IPS-20b (cell line): ENCODE measurements around the gene TCF19.

ENCODE experiments used
- H3K27ac ChIP-seq: one replicate; pipeline ENCODE4 v1.5.1; 2013; ENCODE audit warnings: low read length
- H3K27me3 ChIP-seq: 2 replicates; pipeline ENCODE4 v1.6.1; 2013; ENCODE audit warnings: mild to moderate bottlenecking, low read length, inconsistent platforms; ENCODE audit not compliant: insufficient read depth
- H3K36me3 ChIP-seq: 2 replicates; pipeline ENCODE4 v1.6.1; 2013; ENCODE audit warnings: low read depth, mild to moderate bottlenecking, inconsistent platforms, low read length, moderate library complexity; ENCODE audit not compliant: insufficient read depth
- H3K4me1 ChIP-seq: 2 replicates; pipeline ENCODE4 v1.6.1; 2013; ENCODE audit warnings: mild to moderate bottlenecking, control low read depth, inconsistent platforms, low read length, moderate library complexity; ENCODE audit not compliant: insufficient read depth
- H3K4me3 ChIP-seq: 2 replicates; pipeline ENCODE4 v1.5.1; 2013; ENCODE audit warnings: mild to moderate bottlenecking, low read length, inconsistent platforms
- H3K9ac ChIP-seq: 2 replicates; pipeline ENCODE4 v1.6.1; 2013; ENCODE audit warnings: low read depth, mild to moderate bottlenecking, inconsistent platforms, low read length, moderate library complexity
- H3K9me3 ChIP-seq: 2 replicates; pipeline ENCODE4 v1.6.1; 2013; ENCODE audit warnings: mild to moderate bottlenecking, low read depth, low read length, inconsistent platforms; ENCODE audit not compliant: insufficient read depth

Gene TCF19

GRCh38 chr6:31120151-31120915 lies 38.1 kb upstream of the TCF19 start, which contains the start of gene CDSN:
Gene CDSN, minus strand, starts transcription at chr6:31120446. Its CDS starts 27 bp downstream, at chr6:31120419.
- H3K27me3 ChIP-seq: no peaks in the 10 kb centered on the region
- H3K9ac ChIP-seq: no peak within 1 kb of the TSS

DNA sequence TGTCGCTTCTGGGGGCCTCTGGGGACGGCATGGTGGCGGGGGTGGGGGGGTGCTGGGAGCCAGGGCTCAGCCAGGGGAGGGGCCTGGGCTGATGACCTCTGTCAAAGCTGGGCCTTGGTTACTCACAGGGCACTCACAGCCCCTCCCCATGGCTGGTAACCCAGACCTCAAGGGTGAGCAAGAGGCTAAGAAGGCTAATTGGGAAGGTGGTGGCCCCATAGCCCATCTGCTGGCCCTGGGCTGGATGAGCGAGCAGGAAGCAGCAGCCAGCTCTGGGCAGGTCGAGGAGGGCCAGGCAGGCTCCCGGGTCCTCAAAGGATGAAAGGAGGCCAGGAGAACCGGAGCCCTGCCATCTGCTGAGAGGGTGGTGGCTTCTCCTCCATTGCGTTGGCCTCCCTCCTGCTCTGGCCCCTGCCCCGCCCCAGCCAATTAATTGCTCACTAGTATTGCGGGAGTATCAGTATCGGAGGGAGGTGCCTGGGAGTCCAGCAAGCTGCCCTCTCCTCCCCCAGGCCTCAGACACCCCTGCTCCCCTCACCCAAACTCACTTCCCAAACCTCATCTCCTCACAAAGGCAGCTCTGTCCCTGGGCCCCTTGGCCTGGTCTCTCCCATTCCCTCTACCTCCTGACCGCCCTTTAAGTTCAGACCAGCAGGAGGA lies 37.1 kb upstream of the TCF19 start:
- Histone ChIP-seq H3K4me1 (peaks cover 5% of the 10 kb centered on the region; the same call in 1 of the 2 replicates), H3K27ac (no peak overlapping the region), H3K27me3 (no peaks in the 10 kb centered on the region), H3K9ac (no peak overlapping the region), H3K4me3 (no peak overlapping the region), H3K36me3 (no peaks in the 10 kb centered on the region), H3K9me3 (no peaks in the 10 kb centered on the region)

More at GRCh38 chr6:31120151-31120915, 38.1 kb upstream of the TCF19 start, which contains the start of gene CDSN:
- no peak within 1 kb of the TSS for H3K4me3 ChIP-seq
- H3K9me3 ChIP-seq: no peaks in the 10 kb centered on the region
- H3K36me3 ChIP-seq: no peaks in the 10 kb centered on the region
- H3K27ac ChIP-seq: no peak within 1 kb of the TSS
- H3K4me1 ChIP-seq: peaks cover 4% of the 10 kb centered on the region; the same call in 1 of the 2 replicates

DNA sequence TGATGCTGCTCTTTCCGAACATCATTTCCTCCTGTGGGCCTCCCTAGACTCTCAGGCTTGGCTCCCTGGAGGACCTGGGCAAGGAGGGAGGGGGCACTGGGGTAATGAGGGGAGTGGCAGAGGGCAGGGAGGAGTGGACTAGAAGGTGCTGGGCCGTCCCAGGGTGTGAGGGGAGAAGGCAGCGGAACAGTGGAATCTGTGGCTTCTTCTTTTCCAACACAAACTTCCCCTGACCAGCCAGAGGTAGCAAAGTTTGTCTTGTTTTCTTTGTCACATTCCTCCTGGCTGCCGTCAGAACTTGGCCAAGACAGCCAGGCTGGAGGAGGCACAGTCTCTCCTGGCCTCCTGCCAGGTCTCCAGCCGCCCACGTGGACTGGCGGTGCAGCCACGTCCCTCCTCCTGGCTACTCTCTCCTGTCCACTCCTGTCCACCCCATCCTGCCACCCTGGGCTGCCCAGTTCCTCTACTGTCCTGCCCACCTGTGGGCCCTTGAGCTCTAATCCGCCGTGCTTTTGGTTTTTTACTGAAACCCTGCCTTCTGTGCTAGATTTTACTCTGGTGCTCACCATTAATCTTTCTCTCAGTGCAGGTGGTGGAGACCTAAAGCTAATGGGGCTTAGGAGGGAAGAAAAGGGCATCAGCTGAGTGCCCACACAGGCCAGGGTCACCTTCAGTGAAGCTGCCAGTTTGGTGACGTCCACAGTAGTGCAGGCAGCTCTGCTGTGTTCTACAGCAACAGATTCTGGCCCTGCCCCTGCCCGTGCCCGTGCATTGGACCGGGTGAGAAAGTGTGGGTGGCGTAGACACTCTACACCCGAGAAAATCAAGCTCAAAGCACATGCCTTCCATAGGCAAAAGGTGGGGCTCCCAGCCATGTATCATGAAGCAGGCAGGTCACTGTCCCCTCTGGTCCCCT lies 35.3 kb upstream of the TCF19 start:
- Histone ChIP-seq H3K36me3 (no peaks in the 10 kb centered on the region), H3K4me3 (no peak overlapping the region), H3K9me3 (no peaks in the 10 kb centered on the region), H3K4me1 (peaks cover 5% of the 10 kb centered on the region; the same call in 1 of the 2 replicates), H3K27ac (no peak overlapping the region), H3K9ac (no peak overlapping the region), H3K27me3 (no peaks in the 10 kb centered on the region)

DNA sequence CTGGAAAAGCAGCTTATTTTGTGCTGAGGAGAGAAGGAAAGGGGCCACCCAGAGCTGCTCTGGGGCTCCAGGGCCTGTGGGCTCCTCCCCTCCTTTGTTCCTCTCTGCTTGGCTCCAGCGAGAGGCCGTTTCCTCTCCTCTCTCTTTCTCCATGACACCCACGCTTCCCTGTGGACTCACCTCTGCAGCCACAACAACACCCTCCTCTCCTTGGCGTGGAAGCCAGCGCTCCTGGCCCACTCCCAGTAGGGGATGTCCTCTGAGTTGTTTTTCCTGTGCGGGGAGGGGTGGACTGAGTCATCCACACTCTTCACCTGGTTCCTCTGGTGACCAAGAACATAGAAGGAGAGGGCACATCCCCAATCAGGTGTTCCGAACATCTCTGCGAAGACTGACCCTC lies 33.2 kb upstream of the TCF19 start:
- Histone ChIP-seq H3K27ac (no peak overlapping the region), H3K9me3 (no peaks in the 10 kb centered on the region), H3K4me3 (no peak overlapping the region), H3K9ac (no peak overlapping the region), H3K36me3 (no peaks in the 10 kb centered on the region), H3K4me1 (peaks cover 5% of the 10 kb centered on the region; the same call in 1 of the 2 replicates), H3K27me3 (no peaks in the 10 kb centered on the region)

DNA sequence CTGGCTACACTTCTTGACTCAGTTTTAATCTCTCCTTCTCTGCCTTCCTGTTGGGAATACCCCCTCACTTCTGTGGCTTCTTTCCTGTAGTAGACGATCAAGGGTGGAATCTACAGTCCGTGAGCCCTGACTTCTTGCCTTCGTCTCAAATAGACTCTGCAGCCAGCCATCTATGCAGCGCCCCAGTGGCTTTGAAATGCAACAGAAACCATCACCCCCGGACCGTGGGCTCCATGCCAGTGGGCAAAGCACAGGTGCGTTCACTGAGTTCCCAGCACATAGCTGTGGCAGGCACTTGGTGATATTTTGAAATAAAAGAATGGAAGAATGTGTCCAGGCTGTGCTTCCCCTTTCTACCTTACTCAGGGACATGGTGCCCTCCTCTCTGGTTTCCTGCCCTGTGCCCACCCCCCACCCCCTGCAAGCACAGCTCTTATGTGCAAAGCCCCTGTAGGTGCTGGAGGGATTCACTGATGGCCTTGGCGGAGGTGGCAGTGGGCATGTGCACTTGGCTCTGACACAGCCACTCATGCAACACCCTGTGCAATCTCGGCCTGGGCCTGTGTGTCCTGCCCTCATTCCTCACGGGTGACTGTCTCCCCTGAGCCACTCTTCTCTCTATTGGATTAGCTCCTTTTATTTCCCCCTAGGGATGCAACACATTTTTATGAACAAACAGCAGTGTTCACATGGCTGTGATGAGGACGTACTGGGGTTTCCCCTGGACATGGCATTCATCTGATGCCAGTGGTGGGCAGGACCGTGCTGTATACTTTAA lies 32.6 kb upstream of the TCF19 start:
- Histone ChIP-seq H3K27ac (no peak overlapping the region), H3K36me3 (no peaks in the 10 kb centered on the region), H3K9ac (no peak overlapping the region), H3K9me3 (no peaks in the 10 kb centered on the region), H3K4me1 (peaks cover 5% of the 10 kb centered on the region; the same call in 1 of the 2 replicates), H3K27me3 (no peaks in the 10 kb centered on the region), H3K4me3 (no peak overlapping the region)

DNA sequence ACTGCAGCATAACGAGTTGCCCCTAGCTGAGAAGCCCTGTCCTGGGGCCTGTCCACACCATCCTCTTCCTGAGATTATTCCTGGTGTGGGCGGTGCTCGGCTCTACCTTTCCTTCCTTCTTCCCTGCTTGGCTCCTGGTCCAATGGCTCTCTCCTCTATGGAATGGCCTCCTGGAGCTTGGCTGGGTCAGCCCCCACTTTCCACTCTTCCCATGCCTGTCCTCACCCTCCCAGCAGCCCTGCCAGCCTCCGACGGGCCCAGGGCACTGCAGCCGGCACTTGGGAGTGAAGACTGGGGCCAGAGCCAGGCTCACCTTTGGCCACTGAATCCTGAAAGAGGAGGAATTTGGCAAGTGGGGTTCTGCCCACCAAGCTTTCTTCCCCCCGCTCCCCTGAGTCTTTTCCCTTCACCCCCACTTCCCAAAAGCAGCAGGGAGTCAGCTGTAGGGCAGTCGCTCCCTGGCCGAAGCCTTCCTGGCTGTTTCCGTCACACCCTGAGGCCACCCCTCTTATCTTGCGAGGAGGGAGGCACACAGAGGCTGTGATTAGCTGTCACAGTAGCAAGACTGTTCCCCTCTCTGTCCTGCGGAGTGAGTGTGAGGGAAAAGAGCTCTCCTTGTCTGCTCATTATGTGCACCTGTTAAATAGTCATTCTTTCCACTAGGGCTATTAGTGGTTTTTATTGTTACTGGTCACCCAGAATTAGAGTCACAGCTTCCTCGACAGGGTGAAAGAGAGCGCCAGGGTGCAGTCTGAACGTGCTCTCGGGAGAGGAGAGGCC lies 31.8 kb upstream of the TCF19 start:
- H3K9me3 ChIP-seq: no peaks in the 10 kb centered on the region
- H3K36me3 ChIP-seq: no peaks in the 10 kb centered on the region
- no peak overlapping the region for H3K9ac ChIP-seq
- H3K27ac ChIP-seq: no peak overlapping the region
- H3K4me1 ChIP-seq: peaks cover 6% of the 10 kb centered on the region; the same call in 1 of the 2 replicates
- H3K27me3 ChIP-seq: no peaks in the 10 kb centered on the region
- H3K4me3 ChIP-seq: no peak overlapping the region

GRCh38 chr6:31128093-31128676 lies 30.2 kb upstream of the TCF19 start:
- Histone ChIP-seq H3K9me3 (no peaks in the 10 kb centered on the region), H3K27ac (no peak overlapping the region), H3K27me3 (no peaks in the 10 kb centered on the region), H3K4me3 (no peak overlapping the region), H3K9ac (no peak overlapping the region), H3K36me3 (no peaks in the 10 kb centered on the region), H3K4me1 (peaks cover 10% of the 10 kb centered on the region; the same call in 1 of the 2 replicates)

- peaks cover 10% of the 10 kb centered on the region; the same call in 1 of the 2 replicates for H3K4me1 ChIP-seq
- H3K9ac ChIP-seq: no peak overlapping the region
- H3K36me3 ChIP-seq: no peaks in the 10 kb centered on the region
- no peak overlapping the region for H3K4me3 ChIP-seq
- H3K9me3 ChIP-seq: no peaks in the 10 kb centered on the region
- no peaks in the 10 kb centered on the region for H3K27me3 ChIP-seq
- no peak overlapping the region for H3K27ac ChIP-seq
Observed at GRCh38 chr6:31129130-31129529, 29.3 kb upstream of the TCF19 start.

DNA sequence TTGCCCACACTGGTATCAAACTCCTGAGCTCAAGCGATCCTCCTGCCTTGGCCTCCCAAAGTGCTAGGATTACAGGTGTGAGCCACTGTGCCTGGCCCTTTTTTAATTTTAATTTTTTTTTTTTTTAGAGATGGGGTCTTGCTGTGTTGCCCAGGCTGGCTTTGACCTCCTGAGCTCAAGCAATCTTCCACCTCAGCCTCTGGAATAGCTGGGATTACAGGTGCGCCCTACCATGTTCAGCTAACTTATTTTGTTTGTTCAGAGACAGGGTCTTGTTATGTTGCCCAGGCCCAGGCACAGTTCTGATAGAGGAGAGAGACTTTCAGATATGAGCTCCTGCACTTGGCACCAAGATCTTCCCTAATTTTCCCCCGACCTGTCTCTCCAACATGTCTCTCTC lies 27.6 kb upstream of the TCF19 start:
- Histone ChIP-seq H3K9me3 (no peaks in the 10 kb centered on the region), H3K27me3 (no peaks in the 10 kb centered on the region)

DNA sequence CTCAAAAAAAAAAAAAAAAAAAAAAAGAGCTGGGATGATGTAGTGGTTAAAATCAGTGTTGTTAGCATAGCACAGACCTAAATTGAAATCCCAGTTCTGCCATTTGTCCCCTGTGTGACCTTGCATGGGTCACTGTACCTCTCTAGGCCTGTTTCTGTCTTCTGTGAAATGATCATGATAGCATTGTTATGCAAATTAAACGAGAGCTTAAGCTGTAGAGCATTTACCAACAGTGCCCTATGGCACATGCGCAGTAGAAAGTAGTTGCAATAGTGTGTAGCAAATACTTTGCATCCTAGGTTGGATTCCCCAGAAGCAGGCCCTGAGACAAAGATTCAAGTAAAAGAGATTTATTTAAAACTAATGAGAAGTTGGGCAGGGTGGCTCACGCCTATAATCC lies 26.8 kb upstream of the TCF19 start:
- no peaks in the 10 kb centered on the region for H3K36me3 ChIP-seq
- H3K9ac ChIP-seq: no peak overlapping the region
- no peaks in the 10 kb centered on the region for H3K9me3 ChIP-seq
- no peaks in the 10 kb centered on the region for H3K27me3 ChIP-seq
- no peak overlapping the region for H3K4me3 ChIP-seq
- H3K27ac ChIP-seq: no peak overlapping the region
- peaks cover 5% of the 10 kb centered on the region; the same call in 1 of the 2 replicates for H3K4me1 ChIP-seq

More for the DNA sequence above, 27.6 kb upstream of the TCF19 start:
- H3K27ac ChIP-seq: no peak overlapping the region
- no peaks in the 10 kb centered on the region for H3K36me3 ChIP-seq
- no peak overlapping the region for H3K9ac ChIP-seq
- no peak overlapping the region for H3K4me3 ChIP-seq
- H3K4me1 ChIP-seq: peaks cover 5% of the 10 kb centered on the region; the same call in 1 of the 2 replicates
